Prostate gland (tissue), 2 donors: ENCODE measurements around the gene HNRNPA1L2.

Experiments
- CTCF ChIP-seq, 4 experiments: fragments of 200-600 bp in 2 of 4; fragments of 450-650 bp in 2 of 4; sonication (generic) in 2 of 4; IDR thresholded peaks; 1 replicate in 3 of 4; 2 replicates in 1 of 4; pipeline ENCODE4 v1.5.1; 2016 to 2019; ENCODE audit warnings: antibody characterized with exemption in 4 of 4, mild to moderate bottlenecking in 2 of 4, moderate library complexity in 2 of 4
- POLR2A ChIP-seq: fragments of 450-650 bp; IDR thresholded peaks from one replicate; pipeline ENCODE4 v1.6.1; 2016; ENCODE audit warnings: antibody characterized with exemption, mild to moderate bottlenecking
- POLR2AphosphoS5 ChIP-seq: sonication (generic); formaldehyde crosslinking; IDR thresholded peaks from one replicate; pipeline ENCODE4 v1.6.1; 2017; ENCODE audit warnings: antibody characterized with exemption

GRCh38 chr13:52673465-52673864, 31.2 kb downstream of the HNRNPA1L2 start:
- TF ChIP-seq CTCF (IDR thresholded peaks at IDR 0.05) (no peak), POLR2A (no peak), POLR2AphosphoS5 (no peak)
